ENCODE results near the gene ZDHHC14. TPM values are rescaled to one million over a fixed set of nuclear protein-coding genes. Genes with fewer than 3 reads are reported as not detected.

The ZDHHC14 gene
- total RNA-seq, 3 donors from 2014 or later: 4.8 to 9.8 (median 8.5) TPM

DNA sequence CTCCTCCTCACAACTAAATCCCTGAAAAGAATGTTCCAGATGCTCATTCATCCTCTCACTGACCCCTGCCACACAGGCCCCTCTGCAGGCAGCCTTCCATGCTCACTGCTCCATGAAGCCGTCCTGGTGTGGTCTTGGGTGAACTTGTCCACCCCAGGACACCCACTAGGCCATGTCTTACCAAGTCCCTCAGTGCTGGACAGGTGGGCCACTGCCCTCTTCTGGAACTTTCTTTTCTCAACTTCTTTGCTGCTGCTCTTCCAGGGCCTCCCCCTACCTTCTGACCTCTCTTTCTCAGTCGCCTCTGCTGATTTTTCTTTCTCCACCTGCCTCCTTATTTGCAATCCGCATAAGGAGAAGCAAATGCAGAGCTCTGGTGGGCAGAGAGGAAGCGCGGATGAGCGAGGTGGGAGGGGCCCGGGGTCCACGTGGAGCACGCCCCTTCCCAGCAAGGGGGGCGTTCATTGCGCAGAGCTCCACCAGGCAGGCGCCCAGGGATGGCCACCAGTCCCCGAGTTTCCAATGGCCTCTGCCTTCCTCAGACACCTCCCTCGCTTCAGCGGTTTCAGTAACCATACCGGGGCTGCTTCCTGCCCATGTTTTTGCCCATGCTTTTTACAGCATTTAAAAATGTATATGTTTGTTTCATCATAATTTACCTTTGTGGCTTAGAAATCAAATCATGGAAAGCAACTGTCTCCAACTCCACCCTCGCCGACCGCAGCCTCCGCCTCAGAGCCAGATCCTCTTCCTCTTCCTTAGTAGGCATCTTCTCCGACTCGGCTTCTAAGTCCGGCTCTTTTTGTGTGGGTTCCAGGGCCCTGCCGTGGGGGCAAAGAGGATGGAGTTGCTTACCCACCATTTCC, 129.6 kb downstream of the ZDHHC14 start:
- Histone ChIP-seq H3K27me3 (no peaks in the 10 kb centered on the region), H3K4me1 (no peaks in the 10 kb centered on the region), H3K36me3 (no peaks in the 10 kb centered on the region), H3K9me3 (peaks cover 9 to 12% of the 10 kb centered on the region in 2 donors), H3K4me3 (peak overlapping the region in 1 of 3 donors; percentile 4), H3K27ac (no peak overlapping the region)
- intact Hi-C loops (cut with DNase I; ENCODE audit: low total_unique reads): no loop called here
- TF ChIP-seq POLR2AphosphoS5 (IDR thresholded peaks at IDR 0.05) (no peak), POLR2A (IDR thresholded peaks at IDR 0.05) (no peak)
- TF ChIP-seq, protein P1, sequence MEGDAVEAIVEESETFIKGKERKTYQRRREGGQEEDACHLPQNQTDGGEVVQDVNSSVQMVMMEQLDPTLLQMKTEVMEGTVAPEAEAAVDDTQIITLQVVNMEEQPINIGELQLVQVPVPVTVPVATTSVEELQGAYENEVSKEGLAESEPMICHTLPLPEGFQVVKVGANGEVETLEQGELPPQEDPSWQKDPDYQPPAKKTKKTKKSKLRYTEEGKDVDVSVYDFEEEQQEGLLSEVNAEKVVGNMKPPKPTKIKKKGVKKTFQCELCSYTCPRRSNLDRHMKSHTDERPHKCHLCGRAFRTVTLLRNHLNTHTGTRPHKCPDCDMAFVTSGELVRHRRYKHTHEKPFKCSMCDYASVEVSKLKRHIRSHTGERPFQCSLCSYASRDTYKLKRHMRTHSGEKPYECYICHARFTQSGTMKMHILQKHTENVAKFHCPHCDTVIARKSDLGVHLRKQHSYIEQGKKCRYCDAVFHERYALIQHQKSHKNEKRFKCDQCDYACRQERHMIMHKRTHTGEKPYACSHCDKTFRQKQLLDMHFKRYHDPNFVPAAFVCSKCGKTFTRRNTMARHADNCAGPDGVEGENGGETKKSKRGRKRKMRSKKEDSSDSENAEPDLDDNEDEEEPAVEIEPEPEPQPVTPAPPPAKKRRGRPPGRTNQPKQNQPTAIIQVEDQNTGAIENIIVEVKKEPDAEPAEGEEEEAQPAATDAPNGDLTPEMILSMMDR (IDR thresholded peaks at IDR 0.05): no peak
- no peak for DNase-seq (ENCODE audit: low spot score in 2 of 2)

- Histone ChIP-seq H3K27me3 (no peaks in the 10 kb centered on the region), H3K9me3 (no peaks in the 10 kb centered on the region), H3K36me3 (no peaks in the 10 kb centered on the region), H3K4me3 (no peak overlapping the region), H3K27ac (no peak overlapping the region), H3K4me1 (no peaks in the 10 kb centered on the region)
- DNase-seq (ENCODE audit: low spot score in 2 of 2): no peak
- TF ChIP-seq POLR2A (IDR thresholded peaks at IDR 0.05) (no peak), POLR2AphosphoS5 (IDR thresholded peaks at IDR 0.05) (no peak)
- TF ChIP-seq, protein P1 (IDR thresholded peaks at IDR 0.05): no peak
- intact Hi-C loops (cut with DNase I; ENCODE audit: low total_unique reads): no loop called here
These were observed 130.8 kb downstream of the ZDHHC14 start for GRCh38 chr6:157511682-157512381.

- intact Hi-C loops (cut with DNase I; ENCODE audit: low total_unique reads): no loop called here
- no peak overlapping the region for H3K27ac ChIP-seq
- no peaks in the 10 kb centered on the region for H3K27me3 ChIP-seq
- TF ChIP-seq POLR2A (IDR thresholded peaks at IDR 0.05): no peak
- TF ChIP-seq, protein P1 (IDR thresholded peaks at IDR 0.05): no peak
- TF ChIP-seq POLR2AphosphoS5 (IDR thresholded peaks at IDR 0.05): no peak
- no peaks in the 10 kb centered on the region for H3K4me1 ChIP-seq
- no peak overlapping the region for H3K4me3 ChIP-seq
- DNase-seq (ENCODE audit: low spot score in 2 of 2): no peak
- no peaks in the 10 kb centered on the region for H3K36me3 ChIP-seq
- no peaks in the 10 kb centered on the region for H3K9me3 ChIP-seq
These were observed 131.3 kb downstream of the ZDHHC14 start for GRCh38 chr6:157512382-157512682.

DNA sequence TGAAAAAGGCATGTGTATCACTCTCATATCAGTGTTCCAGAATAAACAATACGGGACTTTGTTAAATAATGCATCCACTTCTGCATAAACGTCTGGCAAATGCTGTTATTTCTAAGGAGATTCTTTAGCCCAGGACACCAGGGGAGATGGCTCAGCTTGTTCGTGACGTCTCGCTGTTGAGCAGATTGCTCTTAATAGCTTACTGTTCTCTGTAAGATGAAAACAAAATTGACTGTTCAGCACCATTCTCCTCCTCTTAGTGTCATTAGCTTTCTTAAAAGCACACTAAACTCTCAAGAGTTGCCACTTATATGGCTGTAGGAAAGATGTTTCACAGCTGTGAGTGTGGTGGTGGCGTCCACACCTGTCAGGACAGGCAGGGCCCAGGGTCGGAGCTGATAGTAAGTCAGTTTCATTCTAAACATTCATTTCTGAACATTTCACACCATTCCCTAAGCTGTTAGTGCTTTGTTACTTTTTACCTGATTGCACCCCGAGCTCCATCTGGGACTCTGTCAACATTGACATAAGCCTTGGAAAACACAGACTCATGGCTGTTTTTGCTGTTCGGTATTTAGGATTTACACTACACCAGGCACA, 132.1 kb downstream of the ZDHHC14 start:
- no peaks in the 10 kb centered on the region for H3K4me1 ChIP-seq
- DNase-seq (ENCODE audit: low spot score in 2 of 2): no peak
- intact Hi-C loops (cut with DNase I; ENCODE audit: low total_unique reads): no loop called here
- no peak overlapping the region for H3K27ac ChIP-seq
- no peaks in the 10 kb centered on the region for H3K9me3 ChIP-seq
- no peak overlapping the region for H3K4me3 ChIP-seq
- TF ChIP-seq, protein P1 (IDR thresholded peaks at IDR 0.05): no peak
- TF ChIP-seq POLR2AphosphoS5 (IDR thresholded peaks at IDR 0.05): no peak
- no peak for TF ChIP-seq POLR2A (IDR thresholded peaks at IDR 0.05)
- no peaks in the 10 kb centered on the region for H3K36me3 ChIP-seq
- H3K27me3 ChIP-seq: no peaks in the 10 kb centered on the region
